ENCODE results near the gene PPP1R14B. TPM values are rescaled to one million over a fixed set of nuclear protein-coding genes. Genes with fewer than 3 reads are reported as not detected.

PPP1R14B gene
- polyA plus RNA-seq, 3 donors: 11.7 to 40.7 (median 34.2) TPM

DNA sequence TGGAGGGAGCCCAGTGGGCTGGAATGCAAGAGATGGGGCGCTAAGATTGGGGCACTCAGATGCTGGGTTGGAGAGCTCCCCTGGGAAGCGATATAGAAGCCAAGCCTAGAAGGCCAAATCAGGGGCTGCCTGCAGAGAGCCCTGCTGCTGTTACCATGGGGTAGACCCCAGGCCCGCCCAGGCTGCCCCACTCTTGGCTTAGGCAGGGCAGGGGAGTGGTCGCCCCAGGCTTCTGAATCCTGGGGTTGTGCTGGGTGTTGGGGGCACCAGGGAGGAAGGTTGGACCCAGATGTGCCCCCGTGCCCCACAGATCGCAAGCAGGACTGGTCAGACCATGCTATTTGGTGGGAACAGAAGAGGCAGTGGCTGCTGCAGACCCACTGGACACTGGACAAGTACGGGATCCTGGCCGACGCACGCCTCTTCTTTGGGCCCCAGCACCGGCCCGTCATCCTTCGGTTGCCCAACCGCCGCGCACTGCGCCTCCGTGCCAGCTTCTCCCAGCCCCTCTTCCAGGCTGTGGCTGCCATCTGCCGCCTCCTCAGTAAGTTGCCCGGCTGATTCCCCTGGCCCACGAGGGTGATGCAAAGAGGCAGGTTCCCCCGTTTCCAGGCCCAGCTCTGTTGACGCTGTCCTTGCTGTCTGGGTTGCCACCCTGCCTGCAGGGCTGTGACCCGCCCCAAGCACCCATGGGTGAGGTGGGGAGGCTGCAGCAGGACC lies 36.3 kb downstream of the PPP1R14B start:
- no peak overlapping the region for H3K4me3 Mint-ChIP-seq
- peaks cover 83% of the 10 kb centered on the region for H4K20me1 ChIP-seq (ENCODE audit: insufficient read depth, low read length)
- H3K9me3 Mint-ChIP-seq: peaks cover 0 to 1% (median 0%) of the 10 kb centered on the region in 7 donors
- H2AFZ ChIP-seq (ENCODE audit: insufficient read depth, low read depth, low read length, poor library complexity, severe bottlenecking): no peak overlapping the region
- H3K36me3 Mint-ChIP-seq: peaks cover 58 to 66% of the 10 kb centered on the region in 2 donors
- peaks cover 82% of the 10 kb centered on the region for H3K79me2 ChIP-seq (ENCODE audit: insufficient read depth, low read length)
- no peak overlapping the region for H3K4me3 ChIP-seq (replicated peaks in 1 of 3; ENCODE audit: low read depth in 2 of 3, low read length in 3 of 3)
- TF ChIP-seq CTCF (IDR thresholded peaks at IDR 0.05): no peak
- H3K4me1 Mint-ChIP-seq: peaks cover 36% of the 10 kb centered on the region
- H3K9me3 ChIP-seq (replicated peaks in 1 of 2; ENCODE audit: control insufficient read depth in 1 of 2, insufficient read depth in 1 of 2, low read length in 2 of 2): no peaks in the 10 kb centered on the region
- intact Hi-C loops (cut with micrococcal nuclease): no loop called here
- peak overlapping the region in 5 of 7 donors; percentile 40 to 99 (median 64) for H3K27ac Mint-ChIP-seq
- peak in 1 of 3 donors; percentile 2 for DNase-seq
- H3K4me2 ChIP-seq (replicated peaks; ENCODE audit: extremely low read depth, low read length, poor library complexity, severe bottlenecking): no peak overlapping the region
- peaks cover 62 to 66% of the 10 kb centered on the region in 2 donors for H3K36me3 ChIP-seq (replicated peaks in 1 of 2; ENCODE audit: control insufficient read depth in 1 of 2, insufficient read depth in 2 of 2, low read length in 2 of 2)
- no peaks in the 10 kb centered on the region for H3K27me3 ChIP-seq (ENCODE audit: control insufficient read depth in 2 of 2, insufficient read depth in 2 of 2, low read length in 2 of 2)
- H3K27ac ChIP-seq (ENCODE audit: low read depth in 1 of 2, low read length in 2 of 2): peak overlapping the region in 1 of 2 donors; percentile 98
- H3K27me3 Mint-ChIP-seq (ENCODE audit: low read depth in 3 of 3): peaks cover 0 to 2% (median 0%) of the 10 kb centered on the region in 3 donors
- peaks cover 29 to 38% of the 10 kb centered on the region in 2 donors for H3K4me1 ChIP-seq (ENCODE audit: control insufficient read depth in 1 of 2, insufficient read depth in 2 of 2, low read length in 2 of 2)
- 96% methylated on average over 21 of the region's 24 CpGs for WGBS (ENCODE audit: insufficient coverage)
- H3K9ac ChIP-seq (ENCODE audit: insufficient read depth, low read length, poor library complexity, severe bottlenecking): no peak overlapping the region

DNA sequence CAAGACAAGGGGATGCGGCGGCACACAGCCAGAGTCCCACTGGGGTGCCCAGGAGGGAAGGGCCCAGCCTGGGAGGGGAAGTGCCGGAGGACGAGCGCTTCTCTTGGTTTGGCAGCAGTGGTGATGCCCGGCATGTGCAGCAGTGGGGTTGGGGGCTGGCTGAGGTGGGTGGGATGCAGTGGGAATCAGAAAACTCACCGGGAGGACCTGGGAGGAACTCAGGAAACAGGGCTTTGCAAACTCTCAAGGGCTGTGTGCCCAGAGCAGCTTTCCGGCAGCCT lies 37.2 kb downstream of the PPP1R14B start:
- Histone ChIP-seq H3K4me3 (replicated peaks in 1 of 3; ENCODE audit: low read depth in 2 of 3, low read length in 3 of 3) (peak overlapping the region in 1 of 3 experiments; percentile 98), H4K20me1 (ENCODE audit: insufficient read depth, low read length) (peaks cover 73% of the 10 kb centered on the region), H3K4me1 (ENCODE audit: control insufficient read depth in 1 of 2, insufficient read depth in 2 of 2, low read length in 2 of 2) (peaks cover 39 to 48% of the 10 kb centered on the region in 2 donors), H3K27ac (ENCODE audit: low read depth in 1 of 2, low read length in 2 of 2) (peak overlapping the region; percentile 98 to 99), H3K9ac (ENCODE audit: insufficient read depth, low read length, poor library complexity, severe bottlenecking) (no peak overlapping the region), H2AFZ (ENCODE audit: insufficient read depth, low read depth, low read length, poor library complexity, severe bottlenecking) (no peak overlapping the region), H3K36me3 (replicated peaks in 1 of 2; ENCODE audit: control insufficient read depth in 1 of 2, insufficient read depth in 2 of 2, low read length in 2 of 2) (peaks cover 53 to 57% of the 10 kb centered on the region in 2 donors), H3K27me3 (ENCODE audit: control insufficient read depth in 2 of 2, insufficient read depth in 2 of 2, low read length in 2 of 2) (no peaks in the 10 kb centered on the region), H3K79me2 (ENCODE audit: insufficient read depth, low read length) (peaks cover 72% of the 10 kb centered on the region), H3K4me2 (replicated peaks; ENCODE audit: extremely low read depth, low read length, poor library complexity, severe bottlenecking) (no peak overlapping the region), H3K9me3 (replicated peaks in 1 of 2; ENCODE audit: control insufficient read depth in 1 of 2, insufficient read depth in 1 of 2, low read length in 2 of 2) (no peaks in the 10 kb centered on the region)
- WGBS (ENCODE audit: insufficient coverage): 82% methylated on average over 5 of the region's 8 CpGs
- Mint-ChIP-seq H3K4me3 (peak overlapping the region in 1 of 2 donors; percentile 98), H3K9me3 (peaks cover 0 to 1% (median 0%) of the 10 kb centered on the region in 7 donors), H3K27ac (peak overlapping the region; percentile 13 to 99 (median 98)), H3K27me3 (ENCODE audit: low read depth in 3 of 3) (peaks cover 0 to 2% (median 0%) of the 10 kb centered on the region in 3 donors), H3K36me3 (peaks cover 51 to 59% of the 10 kb centered on the region in 2 donors), H3K4me1 (peaks cover 43% of the 10 kb centered on the region)
- intact Hi-C loops (cut with micrococcal nuclease): loop anchor here (5.0 kb wide), 1 partner anchor 33 kb away; the partner anchor contains the start of gene FKBP2 (in 2 of the 2)
- no peak for TF ChIP-seq CTCF (IDR thresholded peaks at IDR 0.05)
- DNase-seq: no peak
